GM03348 (cell line): ENCODE data around the gene ZBTB16.

Source experiments
- DNase-seq: peaks from one replicate; pipeline ENCODE4 v3.0.0; 2012; ENCODE audit warnings: low spot score

ZBTB16 gene

DNA sequence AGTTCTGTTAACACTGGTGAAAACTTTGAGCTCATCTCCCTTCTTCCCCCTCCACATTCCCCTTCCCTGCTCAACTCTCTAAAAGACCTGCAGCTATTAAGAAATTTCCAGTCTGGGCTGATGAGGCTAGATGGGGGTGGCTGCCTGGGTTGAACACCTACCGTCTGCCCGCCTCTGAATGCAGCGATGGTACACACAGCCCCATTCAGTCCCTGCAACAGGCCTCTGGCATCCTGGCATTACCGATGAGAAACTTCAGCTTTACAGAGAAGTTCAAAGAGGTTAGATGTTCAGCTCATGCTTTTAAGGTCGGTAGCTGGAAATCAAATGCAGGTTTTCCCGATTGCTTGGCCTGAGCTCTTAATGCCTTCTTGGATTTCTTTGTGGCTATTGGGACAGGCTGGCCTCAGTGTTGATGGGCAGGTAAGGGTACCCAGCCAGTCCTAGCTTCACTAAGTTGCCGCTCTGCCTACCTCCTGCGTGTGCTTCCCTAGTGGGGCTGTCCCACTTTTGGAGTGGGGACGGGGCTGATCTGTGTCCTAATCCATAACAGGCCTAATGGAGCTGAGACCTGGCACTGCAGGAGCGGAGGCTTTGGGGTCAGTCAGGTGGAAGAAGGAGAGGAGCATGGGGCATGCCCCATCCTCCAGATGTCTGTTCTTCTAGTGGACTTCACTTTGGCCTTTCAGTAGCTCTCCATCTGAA lies 49.1 kb downstream of the ZBTB16 start:
- no peak for DNase-seq

DNA sequence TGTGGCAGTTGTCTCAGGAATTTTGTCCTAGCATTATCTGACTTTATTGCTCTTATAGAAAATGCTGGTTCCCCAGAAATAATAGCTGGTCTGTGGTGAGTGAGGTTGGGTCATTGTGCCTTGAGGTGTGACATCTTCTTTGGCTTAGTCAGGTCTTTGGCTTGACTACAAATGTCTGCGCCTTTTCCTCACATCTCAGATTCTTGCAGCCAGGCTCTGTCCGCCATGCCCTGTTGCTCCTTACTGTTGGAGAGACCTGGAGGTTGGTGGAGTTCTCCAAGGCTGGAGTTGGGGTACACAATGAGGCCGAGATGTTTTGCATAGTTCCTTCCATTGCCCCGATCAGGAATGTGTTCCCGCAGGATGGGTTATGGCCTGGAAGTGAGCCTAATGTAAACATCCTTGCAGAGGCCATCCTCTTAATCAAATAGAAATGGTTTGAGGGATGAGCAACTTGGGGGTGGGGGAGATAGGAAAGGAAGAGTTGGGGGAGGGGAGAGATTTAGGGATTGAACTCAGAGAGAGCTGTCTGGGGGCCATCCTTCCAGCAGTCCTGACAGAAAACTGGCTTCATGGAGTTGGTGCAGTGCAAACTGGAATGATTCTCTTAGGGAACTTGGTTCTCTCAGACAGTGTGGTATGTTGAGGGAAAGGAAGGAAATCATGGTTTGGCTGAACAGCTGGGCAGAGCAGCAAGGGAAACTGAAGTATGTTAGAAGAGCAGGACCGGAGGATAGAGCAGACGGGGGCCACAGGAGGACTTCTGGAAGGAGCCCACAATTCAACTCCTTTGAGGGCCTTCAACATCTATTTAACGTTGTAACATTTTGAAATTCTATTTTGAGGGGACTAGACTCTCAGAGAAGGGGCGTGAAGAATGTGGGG lies 49.9 kb downstream of the ZBTB16 start:
- DNase-seq = no peak

DNA sequence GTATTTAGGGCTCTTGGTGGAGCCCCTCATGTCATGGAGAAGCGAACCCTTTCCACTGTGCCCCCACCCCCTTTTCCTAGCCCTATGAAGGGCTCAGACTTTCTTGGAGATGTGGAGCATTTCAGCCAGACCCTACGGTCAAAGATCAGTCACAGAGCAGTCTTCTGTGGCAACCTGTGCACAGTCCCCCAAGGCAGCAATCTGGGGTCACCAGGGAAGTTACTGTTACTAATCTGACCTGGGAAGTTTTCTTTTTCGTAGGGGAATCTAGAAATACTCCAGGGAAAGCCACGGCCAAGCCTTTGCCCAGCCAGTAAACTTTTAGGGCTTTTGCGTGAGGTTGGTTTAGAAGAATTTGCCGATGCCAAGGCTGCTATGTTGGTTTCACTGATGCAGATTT lies 50.6 kb downstream of the ZBTB16 start:
- DNase-seq = no peak

DNA sequence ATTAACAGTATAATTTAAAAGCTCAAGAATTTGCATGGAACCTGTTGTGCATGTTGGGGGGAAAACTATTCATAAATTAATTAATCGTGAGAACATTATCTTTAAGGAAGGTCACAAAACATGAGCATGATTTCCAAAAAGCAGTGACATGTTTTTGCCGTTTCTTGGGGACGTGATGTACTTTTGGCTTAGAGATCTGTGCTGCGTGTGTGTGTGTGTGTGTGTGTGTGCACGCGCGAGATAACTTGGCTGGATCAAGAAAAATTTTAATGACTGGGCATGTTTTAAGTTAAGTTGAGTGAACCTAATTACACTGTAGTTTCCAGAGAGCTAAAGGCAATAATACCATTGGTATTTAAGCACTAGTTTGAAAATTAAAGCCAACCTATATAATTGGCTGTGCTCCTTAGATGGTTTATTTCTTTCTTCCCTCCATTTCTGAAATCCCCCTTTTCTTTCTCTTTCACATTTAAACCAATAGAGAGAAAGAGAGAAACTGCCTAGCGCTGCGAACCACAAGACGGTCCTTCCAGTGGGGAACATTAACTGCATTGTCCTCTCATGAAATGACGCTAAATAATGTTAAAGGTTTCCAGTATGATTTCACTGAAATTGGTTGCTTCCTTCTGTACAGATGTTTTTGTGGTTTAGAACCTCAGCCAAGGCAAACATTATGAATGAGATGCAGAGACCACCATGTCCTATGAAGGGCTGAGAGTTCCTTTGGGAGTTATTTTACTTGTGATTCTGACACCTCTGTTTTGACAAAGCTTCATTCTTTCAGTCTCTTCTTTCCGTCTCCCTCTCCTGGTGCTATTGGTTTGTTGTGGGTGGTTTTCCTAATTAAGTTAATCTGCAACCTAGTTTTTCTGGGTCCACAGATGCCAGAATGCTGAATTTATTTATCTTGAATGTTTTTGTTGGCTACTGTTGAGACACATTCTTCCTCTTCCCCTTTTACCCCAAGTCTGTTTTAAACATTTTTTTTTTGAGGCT lies 51.7 kb downstream of the ZBTB16 start:
- DNase-seq = no peak

DNA sequence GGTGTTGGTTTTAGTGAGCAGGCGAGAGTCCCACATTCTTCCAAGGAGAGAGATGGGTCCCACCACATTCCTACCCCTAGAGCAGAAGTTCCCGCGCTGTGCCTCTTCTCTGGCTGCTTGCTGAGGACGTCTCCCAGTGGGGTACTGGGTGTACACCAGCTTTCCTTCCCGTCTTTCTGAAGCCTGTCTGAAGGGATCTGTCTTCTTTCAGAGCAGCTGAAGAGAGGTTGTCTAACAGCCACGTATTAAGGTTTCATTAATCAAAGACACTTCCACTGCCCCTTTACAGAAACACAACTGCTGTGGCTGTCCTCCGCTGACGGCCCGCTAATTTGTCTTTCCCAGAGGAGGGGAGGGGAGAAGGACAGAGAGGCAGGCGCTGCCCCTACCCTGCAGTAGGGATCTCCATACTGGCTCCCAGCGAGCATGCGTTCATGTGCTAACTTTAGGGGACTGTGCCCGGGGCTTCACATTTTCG lies 56.0 kb downstream of the ZBTB16 start:
- no peak for DNase-seq

DNA sequence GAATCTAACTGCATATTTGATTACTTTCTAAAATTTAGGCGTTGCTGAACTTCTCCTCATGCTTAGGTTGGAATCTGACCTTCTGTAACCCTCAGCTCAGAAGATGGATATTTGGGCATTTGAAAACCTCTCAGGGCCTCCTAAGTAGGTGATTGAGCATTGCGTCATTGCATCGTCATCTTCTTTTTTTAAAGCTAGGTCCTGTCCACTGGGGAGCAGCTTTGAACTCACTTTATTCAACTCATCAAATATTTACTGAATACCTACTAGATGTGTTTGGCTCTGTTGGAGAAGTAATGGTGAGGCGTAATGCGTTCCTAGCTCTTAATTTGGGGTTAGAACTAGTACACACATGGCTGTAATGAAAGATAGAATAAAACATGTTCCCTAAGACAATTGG lies 56.8 kb downstream of the ZBTB16 start:
- no peak for DNase-seq

DNA sequence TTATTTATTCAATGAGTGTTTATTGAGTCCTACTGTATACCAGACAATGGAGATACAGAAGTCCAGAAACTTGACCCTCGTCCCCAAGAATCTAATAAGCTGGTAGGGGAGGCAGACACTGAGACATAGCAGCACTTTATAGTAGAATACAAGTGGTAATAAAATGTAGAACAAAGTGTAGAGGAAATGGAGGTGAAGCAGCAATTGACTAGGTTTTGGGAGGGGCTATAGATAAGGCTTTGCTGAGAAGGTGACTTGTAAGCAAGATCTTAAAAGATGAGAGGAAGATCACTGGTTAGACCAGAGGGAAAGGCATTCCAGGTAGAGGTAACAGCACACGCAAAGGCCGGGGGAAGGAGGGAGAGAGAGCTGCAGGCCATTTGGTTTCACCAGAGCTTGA lies 57.3 kb downstream of the ZBTB16 start:
- no peak for DNase-seq

DNA sequence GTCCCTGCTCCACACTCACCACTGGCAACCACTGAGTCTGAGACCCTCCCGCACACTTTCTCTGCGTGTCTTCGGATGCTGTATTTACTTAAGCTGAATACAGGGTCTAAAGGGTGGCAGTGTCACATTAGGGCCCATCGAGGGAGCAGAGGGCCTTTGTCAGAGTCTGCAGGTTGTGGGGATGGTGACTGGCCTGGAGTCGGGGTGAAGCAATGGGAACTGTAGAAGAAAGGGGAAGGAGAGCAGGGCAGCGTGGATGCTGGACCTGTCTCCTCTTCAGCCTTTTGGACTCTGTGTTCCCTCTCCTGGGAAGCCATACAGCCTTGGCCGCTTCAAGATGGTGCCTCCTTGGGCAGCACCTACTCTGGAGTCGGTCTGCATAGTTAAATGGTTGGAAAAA lies 61.1 kb downstream of the ZBTB16 start:
- no peak for DNase-seq

DNA sequence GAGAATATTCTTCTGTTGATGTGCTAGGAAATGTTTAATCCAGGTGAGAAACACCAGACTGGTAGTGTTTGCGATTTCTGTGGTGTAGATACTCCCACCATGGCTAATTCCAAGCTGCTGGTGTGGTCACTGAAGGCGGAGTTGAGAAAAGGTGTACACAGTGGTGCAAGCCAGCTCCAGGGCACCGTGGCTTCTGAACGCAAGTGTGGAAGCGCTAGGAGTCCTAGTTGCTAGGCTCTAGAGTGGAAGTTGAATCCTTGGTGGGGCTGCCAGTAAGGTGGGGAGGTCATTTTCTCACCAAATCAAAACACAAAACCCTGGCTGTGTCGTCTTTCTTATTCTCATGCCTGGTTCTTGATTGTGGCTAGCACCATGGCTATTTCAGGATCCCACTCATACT lies 61.6 kb downstream of the ZBTB16 start:
- no peak for DNase-seq

DNA sequence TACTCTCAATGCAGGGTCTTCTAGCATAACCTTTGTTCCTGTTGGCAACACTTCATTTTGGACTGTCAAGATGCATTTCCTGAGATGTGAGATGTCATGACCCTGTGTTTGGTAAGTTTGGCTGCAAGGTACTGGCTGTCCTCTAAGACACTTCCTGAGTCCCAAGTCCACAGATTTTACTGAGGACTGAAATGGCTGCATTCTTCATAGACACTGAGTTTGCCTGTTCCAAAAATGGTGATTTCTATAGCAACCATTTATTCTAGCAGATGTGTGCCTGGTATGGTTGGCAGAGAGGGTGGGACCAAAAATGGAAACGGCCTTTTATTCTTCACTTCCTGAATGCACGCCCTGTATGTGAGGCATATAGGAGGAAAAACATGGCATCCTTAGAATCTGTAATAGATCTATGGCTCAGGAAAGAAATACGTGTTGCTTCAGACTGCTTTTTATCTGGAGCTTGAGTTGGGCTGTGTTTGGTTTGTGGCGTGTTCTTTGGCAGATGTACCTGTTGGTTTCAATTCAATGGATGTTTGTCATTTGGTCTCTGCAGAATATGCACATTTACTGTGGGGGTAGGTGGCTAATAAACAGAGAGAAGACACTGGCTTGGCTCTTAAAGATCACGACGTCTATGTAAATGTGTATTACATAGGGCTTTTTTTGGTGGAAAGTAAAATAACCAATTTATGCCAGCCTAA lies 62.4 kb downstream of the ZBTB16 start:
- DNase-seq = no peak

DNA sequence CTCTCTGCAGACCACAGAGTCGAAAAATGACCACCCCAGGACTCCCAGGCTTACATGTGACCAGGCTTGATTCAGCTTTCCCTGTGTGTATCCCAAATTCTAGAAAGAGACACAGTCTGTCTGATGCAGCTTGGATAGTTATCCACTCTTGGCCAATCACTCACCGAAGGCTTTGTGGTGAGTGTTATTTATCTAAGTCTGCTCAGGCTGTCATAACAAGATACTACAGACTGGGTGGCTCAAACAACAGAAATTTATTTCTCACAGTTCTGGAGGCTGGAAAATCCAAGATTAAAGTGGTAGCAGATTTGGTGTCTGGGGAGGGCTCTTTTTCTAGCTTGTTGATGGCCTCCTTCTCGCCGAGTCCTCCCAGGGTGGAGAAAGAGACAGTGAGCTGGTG lies 63.2 kb downstream of the ZBTB16 start:
- no peak for DNase-seq

DNA sequence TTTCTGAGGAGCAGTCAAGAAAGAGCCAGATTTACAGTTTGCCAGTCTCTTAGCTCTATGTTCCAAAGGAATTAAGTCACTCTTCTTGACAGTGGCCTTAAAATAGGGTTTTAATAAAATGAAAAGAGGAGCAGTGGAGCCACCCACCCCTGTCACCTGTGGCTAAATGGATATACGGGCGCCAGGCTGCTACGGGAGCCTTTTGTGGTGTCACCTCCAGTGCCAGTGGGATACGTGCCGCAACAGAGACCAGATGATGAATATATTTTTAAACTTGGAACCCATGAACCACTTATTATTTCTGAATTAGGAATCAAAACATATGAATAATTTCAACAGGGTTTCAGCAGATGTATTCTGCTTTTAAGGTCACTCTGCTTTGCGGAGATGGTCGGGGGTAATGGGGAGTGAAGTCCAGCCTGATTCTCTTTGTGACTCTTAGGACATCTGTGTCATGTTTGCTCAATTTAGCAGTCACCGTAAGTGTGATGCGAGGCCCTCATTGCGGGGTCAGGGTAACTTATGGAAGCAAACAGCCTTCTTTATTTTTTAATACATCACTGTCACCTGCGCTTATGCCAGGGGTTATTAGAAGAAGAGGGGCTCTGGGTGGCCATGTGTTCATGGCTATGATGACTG lies 64.3 kb downstream of the ZBTB16 start:
- no peak for DNase-seq

DNA sequence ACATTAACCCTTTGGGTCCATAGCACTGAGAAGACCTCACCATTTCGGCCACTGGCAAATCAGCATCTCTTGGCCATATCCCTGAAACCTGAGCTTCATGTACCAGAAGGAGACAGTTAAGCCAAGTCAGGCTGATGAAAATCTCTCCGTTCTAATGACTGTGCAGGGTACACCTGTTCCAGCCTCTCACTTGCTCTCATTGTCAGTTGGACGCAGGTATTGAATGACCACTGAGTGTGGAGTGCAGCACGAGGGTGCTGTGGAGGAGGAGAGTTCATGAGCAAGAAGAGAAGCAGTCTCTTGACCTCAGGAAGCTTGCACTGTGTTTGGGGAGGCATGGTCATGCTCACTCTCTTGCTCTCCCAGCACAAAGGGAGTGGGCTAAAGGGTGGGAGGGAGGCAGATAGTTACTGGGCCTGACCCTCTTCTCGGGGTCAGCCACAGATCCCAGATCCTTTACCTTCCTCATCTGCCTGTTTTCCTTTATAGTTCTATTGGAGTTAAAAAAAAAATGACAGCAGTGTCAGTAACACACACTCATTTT lies 65.2 kb downstream of the ZBTB16 start:
- no peak for DNase-seq

DNA sequence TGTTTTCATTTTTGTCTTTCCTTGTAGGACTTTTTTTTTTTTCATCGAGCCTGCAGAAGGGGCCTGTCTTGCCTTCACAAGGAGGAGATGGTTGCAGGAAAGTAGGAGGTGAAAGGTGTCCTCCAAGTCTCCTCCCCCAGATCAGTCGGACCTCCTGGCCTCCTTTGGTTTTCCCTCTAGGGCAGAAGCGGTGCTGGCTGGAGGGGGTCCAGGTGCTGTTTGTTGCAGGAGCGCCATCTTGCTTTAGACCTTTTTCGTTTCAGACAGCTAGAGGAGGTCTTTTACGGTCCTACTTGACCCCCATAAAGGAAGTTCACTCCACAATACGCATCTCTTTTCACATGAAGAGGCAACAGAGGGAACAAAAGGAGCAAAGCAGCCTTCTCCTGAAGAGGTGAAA lies 66.0 kb downstream of the ZBTB16 start:
- no peak for DNase-seq

DNA sequence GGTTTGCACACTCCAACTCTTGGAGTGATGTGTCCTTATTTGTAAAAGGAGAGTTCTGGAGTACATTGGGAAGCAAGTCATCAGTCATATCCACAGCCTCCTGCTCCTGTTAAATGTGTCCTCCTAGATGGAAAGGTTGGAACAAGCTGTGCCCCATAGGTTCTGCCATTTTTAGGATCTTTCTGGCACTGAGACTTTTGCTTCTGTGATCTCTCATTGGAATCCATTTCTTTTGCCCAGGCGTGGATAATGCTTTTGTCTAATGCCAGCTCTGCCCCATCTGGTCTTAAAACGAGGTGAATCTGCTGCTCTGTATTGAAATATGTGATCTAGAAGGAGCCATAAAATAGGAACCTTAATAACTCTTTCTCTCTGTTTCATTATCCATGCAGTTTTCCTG lies 66.4 kb downstream of the ZBTB16 start:
- DNase-seq = no peak

DNA sequence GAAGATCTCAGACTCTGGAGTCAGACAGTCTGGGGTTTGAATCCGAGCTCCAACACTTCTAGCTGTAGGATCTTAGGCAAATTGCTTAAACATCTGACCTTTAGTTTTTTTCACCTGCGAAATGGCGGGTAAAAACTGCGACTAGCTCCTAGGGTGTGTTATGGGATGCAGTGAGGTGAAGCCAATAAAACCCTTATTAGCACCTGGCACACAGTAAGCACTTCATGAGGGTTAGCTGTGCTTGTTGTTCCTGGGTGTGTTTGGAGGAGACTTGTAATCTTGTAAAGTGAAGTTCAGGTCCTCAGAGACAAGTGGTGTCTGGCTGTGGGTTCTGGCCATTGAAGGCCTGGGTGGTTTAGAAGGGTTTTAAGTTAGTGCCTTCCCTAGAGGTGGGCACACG lies 68.9 kb downstream of the ZBTB16 start:
- no peak for DNase-seq

DNA sequence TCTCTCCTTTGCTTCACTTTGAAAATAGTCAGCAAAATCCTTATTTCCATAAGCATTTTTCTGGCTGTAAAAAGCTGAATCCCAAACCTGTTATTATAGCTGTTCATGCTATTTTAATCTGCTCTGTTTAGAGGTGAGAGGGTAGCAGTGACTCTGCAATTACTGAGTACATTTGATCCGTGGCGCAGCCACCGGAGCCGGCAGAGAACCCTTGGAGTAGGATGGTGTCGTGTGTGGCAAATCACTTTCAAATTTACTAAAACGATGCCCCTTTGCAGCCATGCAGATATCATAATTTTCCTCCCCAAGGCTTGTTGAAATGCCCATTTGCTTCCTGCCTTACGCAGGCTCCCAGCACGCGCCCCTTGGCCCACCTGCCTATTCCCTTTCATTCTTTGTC lies 69.6 kb downstream of the ZBTB16 start:
- no peak for DNase-seq

DNA sequence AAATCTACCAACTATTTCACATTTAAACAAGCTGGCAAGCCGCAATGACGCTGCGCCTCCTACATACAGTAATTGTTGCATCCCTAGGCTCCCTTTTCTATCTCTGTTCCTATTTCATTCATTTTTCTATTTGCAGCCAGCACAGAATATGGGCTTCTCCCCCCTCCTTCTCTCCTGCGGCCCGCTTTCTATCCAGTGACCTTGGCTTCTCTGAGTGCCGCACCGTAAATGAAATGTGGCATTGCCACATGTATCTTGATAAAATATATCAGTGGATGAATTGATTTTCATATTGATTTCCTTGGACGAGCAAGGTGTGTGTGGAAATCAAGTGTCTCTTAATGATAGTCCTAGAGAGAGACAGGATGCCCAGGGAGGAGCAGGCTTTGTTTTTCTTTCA lies 70.2 kb downstream of the ZBTB16 start:
- no peak for DNase-seq

DNA sequence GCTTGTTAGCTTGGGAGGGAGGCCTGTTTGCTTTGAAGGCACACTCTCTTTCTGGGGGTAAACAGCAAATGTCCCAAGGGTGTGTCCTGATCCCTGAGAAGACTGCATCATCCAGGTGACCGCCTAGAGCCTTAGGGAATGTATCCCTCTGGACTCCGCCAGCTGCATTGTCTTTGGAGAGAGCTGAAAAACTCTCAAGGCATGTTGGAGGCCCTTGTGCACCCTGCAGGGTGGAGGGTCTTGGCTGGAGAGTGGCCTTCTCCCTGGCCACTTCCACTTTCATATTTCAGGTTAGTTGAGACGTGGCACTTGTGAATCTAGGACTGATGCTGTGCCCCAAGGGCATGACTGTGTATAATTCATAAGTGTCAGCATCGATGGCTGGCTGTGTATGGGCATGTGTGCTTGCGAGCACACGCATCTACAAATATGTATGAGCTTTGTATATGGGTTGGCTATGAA lies 70.6 kb downstream of the ZBTB16 start:
- DNase-seq = no peak

DNA sequence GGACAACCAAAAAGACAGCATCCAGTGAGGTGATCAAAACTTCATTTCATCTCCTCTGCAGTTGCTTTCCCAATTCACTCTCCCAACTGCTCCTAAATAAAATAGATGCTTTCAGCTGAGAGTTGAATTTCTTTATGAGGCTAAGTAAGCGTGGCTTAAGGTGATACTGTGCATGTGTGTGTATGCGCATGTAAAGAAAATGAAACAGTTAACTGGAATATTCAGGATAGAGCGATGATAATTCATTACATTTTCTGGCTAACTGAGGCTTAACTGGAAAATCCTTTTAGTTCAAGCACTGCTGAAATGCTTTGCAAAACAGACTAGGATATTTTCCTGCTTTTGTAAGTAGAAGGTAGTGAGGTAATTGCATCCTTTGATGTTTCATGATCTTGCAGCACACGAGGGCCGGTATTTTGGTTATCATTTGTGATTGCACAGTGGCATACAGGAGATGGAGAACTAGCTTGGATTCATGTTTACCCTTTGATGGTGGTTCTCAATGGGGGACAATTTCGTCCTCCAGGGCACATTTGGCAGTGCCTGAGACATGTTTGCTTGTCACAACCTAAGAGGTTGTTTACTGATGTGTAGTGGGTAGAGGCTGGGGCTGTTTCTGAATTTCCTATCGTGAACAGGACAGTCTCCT lies 71.2 kb downstream of the ZBTB16 start:
- DNase-seq = no peak
